Measurements from ENCODE around the gene PFN2.
"Not testable (repeated sequence)": the region's sequence is repeated elsewhere in the genome, so short reads cannot be mapped to it uniquely, and the experiment has no call there.

PFN2 gene

GRCh38 chr3:149970716-149971402 is at the start of gene PFN2:
Gene PFN2 (minus strand): TSS chr3:149970895. CDS start chr3:149970856, 39 bp downstream.
- DNase-seq (ENCODE audit: extremely low spot score, insufficient read length, low read depth) = peak; percentile 22
- no peak for FAIRE-seq

GRCh38 chr3:150015901-150016300 is 45.2 kb upstream of the PFN2 start:
- DNase-seq (ENCODE audit: extremely low spot score, insufficient read length, low read depth) = no peak
- FAIRE-seq = no peak

- DNase-seq (ENCODE audit: extremely low spot score, insufficient read length, low read depth) (no peak), FAIRE-seq (no peak)
Measured at GRCh38 chr3:150014782-150015181, 44.1 kb upstream of the PFN2 start.

GRCh38 chr3:150013801-150014200 is 43.1 kb upstream of the PFN2 start:
- no peak for DNase-seq (ENCODE audit: extremely low spot score, insufficient read length, low read depth)

DNA sequence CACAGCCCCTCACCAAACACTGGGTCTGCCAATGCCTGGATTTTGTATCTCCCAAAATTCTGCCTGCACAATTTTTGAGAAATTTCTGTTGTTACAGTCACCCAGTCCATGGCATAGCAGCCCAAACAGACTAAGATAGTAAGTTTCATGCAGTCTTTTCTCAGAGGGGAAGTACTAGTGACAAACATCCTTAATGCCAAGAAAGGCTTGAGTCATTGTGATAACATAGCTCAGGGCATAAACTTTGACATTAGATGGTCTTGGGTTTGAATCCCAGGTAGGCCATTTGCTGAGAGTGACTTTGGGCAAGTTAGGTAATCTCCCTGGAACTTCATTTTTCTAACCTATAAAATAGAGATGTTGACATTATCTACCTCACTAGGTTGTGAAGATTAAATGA is 36.1 kb upstream of the PFN2 start:
- no peak for DNase-seq (ENCODE audit: extremely low spot score, insufficient read length, low read depth)
- FAIRE-seq = no peak

More at GRCh38 chr3:150013801-150014200, 43.1 kb upstream of the PFN2 start:
- FAIRE-seq = no peak

DNA sequence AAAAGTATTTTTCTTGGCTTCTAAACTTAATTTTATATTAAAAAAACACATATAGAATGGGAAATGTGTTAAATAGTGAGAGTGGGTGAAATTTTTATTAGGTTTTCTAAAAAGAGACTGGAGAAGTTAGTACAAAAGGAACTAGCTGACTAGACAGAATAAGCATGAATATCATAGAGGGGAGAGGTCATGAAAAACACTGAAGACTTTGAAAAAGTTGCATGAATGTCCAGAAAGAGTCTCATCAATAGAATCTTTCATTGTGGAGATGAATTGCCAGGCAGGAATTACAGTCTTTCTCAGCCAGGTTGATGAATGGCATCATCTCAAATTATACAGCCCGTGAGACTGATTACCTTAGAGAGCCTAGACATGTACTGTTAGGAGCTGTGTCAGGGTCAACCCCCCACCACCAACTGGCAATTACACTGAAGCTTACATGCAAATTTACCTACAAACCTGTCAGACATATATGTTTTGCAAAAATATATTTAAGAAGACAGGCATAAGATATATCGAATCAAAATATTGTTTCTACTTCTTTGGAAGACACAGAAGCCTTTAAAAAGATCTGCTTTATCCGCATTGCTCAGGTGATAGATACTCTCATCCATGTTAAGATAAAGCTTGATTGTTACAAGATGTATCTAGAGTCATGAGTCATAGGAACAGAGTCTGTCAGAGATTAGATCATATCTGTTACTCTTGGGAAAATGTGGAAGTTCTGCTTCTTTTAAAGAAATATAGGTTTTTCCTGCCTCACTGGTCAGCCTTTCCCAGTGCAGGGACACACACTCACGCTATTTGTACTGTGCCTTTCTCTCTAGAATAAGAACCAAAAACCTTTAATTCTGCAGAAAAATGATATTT is 34.8 kb upstream of the PFN2 start:
- DNase-seq (ENCODE audit: extremely low spot score, insufficient read length, low read depth) = no peak
- no peak for FAIRE-seq

DNA sequence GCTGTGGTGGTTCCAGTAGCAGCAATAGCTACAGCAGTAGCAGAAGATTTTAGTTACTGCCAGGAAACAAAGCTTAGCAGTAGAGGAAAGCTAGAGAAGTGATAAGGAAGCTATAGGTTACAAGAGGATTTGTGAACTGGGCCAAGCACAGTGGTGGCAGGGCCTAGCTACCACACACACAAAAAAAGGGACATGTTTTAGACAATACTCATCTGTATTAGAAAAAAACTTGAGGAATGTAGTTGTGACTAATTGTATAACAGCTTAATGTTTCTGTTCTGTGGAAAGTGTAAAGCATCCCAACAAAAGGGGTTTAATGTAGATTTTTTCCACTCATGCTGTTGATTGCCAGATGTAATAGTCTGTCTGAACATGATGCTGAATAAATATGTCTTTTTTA is 29.9 kb upstream of the PFN2 start:
- FAIRE-seq (no peak), DNase-seq (ENCODE audit: extremely low spot score, insufficient read length, low read depth) (no peak)

- no peak for DNase-seq (ENCODE audit: extremely low spot score, insufficient read length, low read depth)
- no peak for FAIRE-seq
Measured at GRCh38 chr3:149999421-149999820, 28.7 kb upstream of the PFN2 start.

DNA sequence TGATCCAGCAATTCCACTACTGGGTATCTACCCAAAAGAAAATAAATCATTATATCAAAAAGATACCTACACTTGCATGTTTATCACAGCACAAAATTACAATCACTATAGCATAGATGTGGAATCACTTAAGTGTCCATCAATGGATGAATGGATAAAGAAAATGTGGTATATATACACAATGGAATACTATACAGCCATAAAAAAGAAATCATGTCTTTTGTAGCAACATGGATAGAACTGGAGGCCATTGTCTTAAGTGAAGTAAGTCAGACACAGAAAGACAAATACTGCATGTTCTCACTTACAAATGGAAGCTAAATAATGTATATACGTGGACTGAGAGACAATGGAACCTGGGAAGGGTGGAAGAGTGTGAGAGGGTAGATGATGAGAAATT is 28.3 kb upstream of the PFN2 start:
- no peak for FAIRE-seq
- no peak for DNase-seq (ENCODE audit: extremely low spot score, insufficient read length, low read depth)

DNA sequence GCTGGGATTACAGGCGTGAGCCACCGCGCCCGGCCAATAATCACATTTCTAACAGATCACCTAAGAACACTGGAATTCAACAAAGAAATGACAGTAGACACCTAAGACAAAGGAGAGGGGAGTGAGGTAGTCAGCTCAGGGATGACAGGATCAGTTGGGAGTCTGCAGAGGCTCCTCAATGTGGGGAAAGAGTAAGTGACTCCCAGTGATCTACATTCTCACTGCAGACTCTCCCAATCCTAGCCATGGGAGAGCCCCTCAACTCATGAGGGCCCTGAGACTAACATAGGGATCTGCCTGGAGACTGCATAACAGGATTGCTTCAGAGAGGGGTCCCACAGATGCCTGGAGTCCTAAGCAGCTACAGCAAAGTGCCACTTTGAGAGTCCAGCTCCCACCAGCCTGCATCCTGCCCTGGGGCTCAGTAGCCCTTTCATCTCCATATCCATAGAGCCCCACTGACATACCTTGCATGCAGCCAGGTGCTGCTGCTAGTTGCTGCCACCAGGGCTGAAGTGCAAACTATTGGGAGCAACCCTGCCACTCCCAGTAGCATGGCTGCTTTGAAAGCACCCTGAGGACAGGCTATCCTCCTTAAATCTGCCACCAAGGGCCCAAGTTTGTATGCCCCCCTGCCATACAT is 21.8 kb upstream of the PFN2 start:
- DNase-seq (ENCODE audit: extremely low spot score, insufficient read length, low read depth) = no peak
- FAIRE-seq = no peak

GRCh38 chr3:149990423-149990948 is 19.8 kb upstream of the PFN2 start:
- no peak for FAIRE-seq
- no peak for DNase-seq (ENCODE audit: extremely low spot score, insufficient read length, low read depth)

- DNase-seq (ENCODE audit: extremely low spot score, insufficient read length, low read depth) = no peak
- no peak for FAIRE-seq
Measured at GRCh38 chr3:149989307-149989706, 18.6 kb upstream of the PFN2 start.

- no peak for DNase-seq (ENCODE audit: extremely low spot score, insufficient read length, low read depth)
- peak; percentile 63 for FAIRE-seq
Measured at GRCh38 chr3:149983628-149984027, 12.9 kb upstream of the PFN2 start.

DNA sequence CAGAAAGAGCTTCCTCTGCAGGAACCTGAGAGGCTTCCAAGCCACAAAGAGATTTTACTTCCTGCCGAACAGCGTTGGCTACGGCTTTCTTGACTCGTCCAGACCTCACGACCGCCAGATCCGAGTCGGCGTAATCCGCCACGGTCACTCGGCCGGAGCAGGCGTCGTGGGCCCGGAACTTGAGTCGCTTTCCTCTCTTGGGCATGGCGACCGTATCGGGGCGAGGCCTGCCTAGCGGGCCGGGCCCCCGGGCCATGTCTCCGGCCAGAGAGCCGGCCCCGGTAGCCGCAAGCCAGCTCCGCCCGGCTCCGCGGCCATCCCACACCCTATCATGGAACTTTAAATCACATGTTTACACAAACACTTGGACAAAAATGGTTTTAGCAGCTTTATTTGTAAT is 12.4 kb upstream of the PFN2 start:
- DNase-seq (ENCODE audit: extremely low spot score, insufficient read length, low read depth); FAIRE-seq: not testable (repeated sequence)

DNA sequence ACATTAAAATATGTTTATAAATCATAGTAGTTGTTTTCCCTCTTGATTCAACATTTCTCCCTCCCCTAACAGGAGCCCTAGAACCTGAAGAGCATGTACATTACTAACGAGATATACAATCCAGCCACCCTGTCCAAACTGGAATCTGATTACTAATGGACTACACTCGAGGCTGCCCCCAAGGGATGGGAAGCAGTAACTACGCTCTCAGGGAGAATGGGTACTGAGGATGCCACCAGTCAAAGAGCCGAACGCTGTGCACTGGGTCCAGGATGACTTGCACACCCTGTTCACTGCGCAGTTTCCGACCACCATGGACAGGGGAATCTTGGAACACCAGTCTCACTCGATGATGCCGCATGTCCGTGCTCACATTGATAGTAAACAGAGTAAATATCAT is 11.3 kb upstream of the PFN2 start:
- not testable (repeated sequence) for DNase-seq (ENCODE audit: extremely low spot score, insufficient read length, low read depth)
- FAIRE-seq = peak; percentile 82

DNA sequence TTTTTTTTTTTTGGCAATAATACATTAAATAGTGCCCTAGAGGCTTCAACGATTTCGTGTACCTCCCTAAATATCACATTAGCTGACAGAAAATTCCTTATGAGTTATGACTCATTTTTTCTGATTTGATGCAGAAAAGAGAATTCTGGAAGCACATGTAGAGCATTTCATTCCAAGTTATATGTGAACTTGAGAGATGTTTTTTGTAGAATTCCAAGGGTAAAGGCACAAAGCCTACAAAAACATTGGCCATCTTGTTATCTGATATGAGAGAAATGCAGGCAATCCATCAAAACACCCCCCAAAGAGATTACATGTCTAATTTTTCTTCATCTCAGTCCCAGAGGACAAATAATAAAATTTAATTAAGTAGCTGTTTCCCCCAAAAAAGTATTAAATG is 6.7 kb upstream of the PFN2 start:
- DNase-seq (ENCODE audit: extremely low spot score, insufficient read length, low read depth) (no peak), FAIRE-seq (no peak)

- FAIRE-seq = no peak
- no peak for DNase-seq (ENCODE audit: extremely low spot score, insufficient read length, low read depth)
Measured at GRCh38 chr3:149975919-149976318, 5.2 kb upstream of the PFN2 start.

DNA sequence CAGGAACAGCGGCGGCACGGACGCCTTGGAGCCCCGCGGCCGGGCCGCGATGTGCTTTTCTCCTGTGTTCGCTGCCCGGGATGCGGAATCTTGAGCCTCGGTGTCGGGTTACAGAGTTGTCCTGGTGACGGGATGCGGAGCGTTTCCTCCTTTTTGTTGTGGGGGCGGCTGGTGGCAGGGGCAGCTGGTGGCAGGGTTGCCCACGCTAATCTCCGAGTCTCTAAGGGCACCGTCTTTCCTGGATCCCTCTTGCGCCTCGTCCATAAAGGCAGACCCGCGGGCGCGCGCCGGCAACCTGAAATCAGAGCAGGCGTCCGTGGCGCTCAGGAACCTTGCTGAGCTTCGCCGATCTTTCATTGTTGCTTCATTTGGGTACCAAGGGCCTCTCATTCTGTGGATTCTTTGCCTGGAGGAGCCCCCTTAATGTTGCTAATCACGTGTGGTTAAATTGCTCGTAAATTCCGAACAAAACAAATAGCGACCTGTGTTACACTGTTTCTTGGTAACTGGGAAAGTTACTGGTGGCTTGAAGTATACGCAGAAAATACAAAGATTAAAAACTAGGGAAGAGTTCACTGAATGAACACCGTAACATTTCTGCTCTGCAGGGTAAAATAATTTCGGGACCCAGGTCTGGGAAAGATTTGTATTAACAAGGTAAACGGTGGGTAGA is 844 bp upstream of the PFN2 start:
- no peak for DNase-seq (ENCODE audit: extremely low spot score, insufficient read length, low read depth)
- FAIRE-seq = no peak

DNA sequence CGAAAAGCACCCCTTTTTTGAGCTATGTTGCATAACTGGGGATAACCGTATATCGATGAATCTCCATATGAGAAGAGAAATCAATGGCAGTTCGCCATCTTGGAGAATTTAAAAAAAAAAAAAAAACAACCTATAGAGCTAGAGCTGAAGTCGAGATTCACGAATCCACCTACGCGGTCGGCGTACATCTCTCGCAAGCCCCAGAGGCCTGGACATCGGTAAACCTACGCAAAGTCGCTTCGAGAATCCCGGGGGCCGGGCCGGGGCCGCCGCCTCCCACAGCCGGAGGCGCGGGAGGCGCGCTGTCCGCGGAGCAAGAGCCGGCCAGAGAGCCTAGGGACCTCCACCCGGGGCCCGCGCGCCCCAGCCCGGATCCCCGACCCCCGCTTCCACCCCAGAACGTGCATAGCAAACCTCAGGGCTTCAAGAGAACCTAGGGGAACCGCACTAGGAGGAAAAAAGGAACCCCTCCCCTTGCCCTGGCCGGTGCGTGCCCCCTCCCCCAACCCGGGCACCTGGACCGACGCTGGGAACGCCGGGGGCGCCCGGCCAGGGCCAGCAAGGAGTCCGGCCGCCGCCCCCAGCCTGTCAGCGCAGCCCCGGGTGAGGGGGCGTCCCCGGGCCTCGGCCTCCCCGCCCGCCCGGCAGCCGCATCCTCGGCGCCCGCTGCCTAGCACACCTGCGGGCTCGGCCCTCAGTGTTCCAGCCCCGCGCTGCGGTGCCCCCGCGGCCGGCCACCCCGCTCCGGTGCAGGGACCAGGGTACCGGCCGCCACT is 567 bp downstream of the PFN2 start:
- peak; percentile 28 for DNase-seq (ENCODE audit: extremely low spot score, insufficient read length, low read depth)
- FAIRE-seq = peak; percentile 81

Data from GM18507 (cell line).